NOMO-1 treated with DMSO at 0.1 percent for 48 hours (cell line): ENCODE data around the gene KCNQ1.

Experiments used
- DNase-seq: peaks from one replicate; lab custom pipeline; 2025; ENCODE audit not compliant: unreplicated experiment; lab: John Stamatoyannopoulos, UW

The KCNQ1 gene

GRCh38 chr11:2643746-2644145, 198.9 kb downstream of the KCNQ1 start:
- no peak for DNase-seq

DNA sequence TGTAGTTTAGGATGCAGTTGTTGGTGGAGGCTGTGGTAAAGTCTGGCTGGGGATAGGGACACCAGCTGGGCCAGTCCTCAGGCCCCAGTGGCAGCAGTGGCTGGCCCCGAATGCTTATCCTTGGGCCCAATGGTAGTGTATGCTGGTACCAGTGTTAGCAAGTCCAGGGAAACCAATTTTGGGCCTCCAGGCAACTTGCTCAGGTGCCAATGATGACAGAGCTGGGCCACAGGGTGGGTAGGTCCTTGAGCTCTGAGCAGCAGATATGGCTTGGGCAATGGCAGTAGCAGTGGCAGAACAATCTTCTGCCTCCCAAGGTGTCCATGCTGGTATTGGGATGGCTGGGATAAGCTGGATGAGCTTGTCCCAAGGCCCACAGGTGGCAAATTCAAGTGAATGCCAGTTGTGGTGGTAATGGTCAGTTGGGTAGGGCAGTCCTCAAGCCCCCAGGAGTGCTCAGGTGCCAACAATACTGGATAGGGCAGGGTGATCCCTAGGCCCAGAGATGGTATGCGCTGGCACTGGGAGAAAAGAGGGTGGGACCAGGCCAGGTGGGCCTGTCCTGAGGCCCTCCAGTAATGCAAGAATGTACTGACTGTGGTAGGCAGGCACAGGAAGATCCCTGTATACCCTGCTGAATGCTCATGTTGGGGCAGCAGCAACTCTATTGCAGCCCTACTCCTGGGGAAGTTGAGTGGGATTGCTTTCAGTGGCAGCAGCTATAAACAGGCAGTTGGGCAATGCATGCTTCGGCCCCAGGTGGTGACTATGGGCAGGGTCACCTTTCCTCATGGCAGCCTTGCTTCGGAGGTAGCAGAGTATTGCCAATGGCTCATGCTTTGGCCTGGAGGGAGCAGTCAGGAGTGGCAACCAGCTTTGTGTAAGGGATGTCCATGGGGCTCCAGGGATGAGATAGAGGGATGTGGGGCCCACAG, 200.3 kb downstream of the KCNQ1 start:
- DNase-seq, result no peak

DNA sequence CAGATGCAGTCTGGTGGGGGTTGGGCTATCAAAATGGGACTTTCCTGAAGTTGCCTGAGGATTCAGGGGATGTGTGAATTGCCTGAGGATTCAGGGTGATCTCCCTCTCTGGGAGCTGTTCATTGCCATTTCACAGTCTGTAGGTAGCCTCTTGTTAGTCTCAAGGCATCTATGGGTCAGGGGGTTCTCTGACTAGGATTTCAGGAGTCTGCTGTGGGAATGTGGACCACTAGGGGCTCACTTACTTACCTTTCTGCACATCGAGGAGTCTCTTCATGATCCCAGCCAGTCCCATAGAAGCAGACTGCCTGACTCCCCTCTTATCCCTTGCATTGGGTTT, 200.9 kb downstream of the KCNQ1 start:
- no peak for DNase-seq

- DNase-seq, result no peak
Measured at GRCh38 chr11:2647167-2647566, 202.4 kb downstream of the KCNQ1 start.

- DNase-seq, result no peak
Measured at GRCh38 chr11:2647953-2648352, 203.1 kb downstream of the KCNQ1 start.

- DNase-seq, result no peak
Measured at GRCh38 chr11:2649400-2649799, 204.6 kb downstream of the KCNQ1 start.

- no peak for DNase-seq
Measured at GRCh38 chr11:2649848-2650247, 205.0 kb downstream of the KCNQ1 start.

DNA sequence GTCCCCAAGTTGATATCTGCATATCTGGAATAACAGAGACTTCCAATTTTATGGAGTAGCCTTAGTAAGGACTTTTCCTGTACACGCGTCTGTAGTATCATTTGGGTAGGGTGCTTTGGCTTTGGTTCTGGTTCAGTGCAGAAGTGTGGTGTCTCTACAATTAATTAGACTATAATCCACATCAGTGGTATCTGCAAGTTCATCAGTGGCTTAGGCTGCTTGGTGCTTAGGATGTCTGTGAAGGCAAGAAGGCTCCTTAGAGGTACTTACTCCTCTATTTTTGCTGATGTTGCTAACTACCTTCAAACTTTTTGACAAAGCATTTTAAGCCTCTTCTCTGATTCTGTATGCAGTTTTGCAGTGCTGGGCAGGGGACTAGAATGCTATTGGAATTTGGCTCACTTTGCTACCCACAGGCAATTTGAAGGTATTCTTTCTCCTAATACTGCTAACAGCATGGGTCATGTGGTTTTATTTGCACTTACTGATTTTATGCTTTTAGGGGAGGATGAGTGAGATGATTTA, 205.6 kb downstream of the KCNQ1 start:
- no peak for DNase-seq

- no peak for DNase-seq
Measured at GRCh38 chr11:2651054-2651617, 206.3 kb downstream of the KCNQ1 start.

DNA sequence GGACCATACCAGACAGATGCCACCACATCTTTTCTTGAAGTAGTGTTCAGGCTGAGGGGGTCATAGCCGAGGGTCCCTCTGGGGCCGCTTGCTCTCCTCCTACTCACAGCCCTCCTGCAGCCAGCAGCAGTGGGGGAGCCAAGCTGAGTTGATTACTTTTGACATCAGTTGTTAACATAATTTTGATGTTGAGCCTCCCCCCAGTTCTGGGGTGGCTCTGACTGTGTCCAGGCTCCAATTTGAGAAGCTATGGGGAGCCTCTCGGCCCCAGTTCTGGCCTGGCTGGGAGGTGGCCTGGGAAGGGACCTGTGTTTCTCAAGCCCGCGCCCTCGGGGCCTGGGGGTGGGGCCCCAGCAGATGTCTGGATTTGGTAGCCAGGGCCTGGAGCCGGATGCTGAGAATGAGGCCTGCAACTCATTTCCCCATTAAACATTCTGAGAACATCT, 207.0 kb downstream of the KCNQ1 start:
- no peak for DNase-seq

GRCh38 chr11:2652333-2653197, 207.8 kb downstream of the KCNQ1 start:
- no peak for DNase-seq

- DNase-seq, result no peak
Measured at GRCh38 chr11:2653198-2653551, 208.4 kb downstream of the KCNQ1 start.

DNA sequence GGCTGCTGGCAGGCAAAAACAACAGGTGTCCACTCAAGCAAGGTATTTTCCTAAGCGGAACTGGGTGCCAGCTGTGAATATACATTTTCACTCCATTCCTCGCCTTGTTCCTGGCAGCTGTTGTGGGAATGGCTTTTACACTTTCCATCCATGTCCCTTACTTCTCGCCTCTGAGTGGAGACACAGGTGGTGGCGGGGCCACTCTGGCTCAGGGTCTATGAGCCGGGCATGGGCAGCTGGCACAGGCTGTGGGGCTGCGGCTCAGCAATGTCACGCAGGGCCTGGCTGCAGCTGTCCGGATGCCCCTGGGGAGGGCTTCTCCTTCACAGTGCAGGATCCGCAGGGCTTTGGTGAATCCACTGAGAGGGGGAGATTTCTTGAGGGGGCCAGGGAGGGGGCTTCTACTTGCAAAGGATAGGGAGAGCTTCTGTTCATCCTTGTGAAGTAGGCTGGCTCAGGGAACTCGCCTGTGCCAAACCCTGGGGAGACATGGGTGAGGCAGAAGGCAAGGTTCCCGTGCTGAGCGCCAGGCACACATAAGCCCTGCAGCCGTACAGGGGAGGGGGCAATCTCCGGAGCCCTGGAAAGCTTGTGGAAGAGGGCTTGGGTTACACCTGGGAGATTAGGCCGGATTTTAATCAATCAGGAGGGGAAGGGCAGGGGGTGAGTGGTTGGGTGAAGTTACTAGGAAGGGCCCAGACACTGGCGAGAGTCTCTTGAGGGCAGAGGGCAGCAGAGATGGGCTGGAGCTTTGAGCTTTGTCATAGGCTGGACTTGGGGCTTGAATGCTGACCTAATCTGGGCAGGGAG, 209.3 kb downstream of the KCNQ1 start:
- no peak for DNase-seq

DNA sequence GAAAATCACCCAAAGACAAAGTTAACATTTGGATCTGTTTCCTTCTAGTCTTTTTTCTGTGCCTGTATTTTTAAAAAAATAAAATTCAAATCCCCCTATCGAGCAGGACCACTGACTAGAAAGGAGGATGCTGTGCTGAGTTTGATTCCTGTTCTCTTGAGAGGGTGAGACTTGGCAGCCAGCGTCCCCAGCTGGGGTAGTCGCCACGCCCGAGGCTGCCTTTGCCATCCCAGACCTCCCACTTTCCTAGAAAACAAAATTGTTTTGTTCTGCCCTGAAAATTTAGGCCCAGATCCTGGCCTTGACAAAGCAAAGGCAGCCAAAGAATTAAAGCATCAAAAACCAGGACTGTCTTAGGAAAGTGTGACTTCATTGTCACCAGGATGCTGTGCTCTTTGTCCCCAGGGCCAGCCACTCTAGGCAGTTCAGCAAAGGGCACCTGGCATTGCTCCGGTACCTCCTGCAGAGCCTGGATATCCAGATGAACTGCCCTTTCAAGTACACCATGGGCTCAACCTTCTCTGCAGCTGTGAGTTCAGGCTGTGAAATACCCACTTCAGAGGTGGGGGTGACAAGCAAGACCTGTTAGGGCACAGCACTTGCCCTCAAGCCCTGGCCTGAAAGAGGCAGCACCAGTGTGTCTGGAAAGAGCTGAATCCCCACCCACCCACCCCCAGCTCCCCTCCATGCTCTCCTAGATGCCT, 210.4 kb downstream of the KCNQ1 start:
- no peak for DNase-seq

- no peak for DNase-seq
Measured at GRCh38 chr11:2655834-2656622, 211.2 kb downstream of the KCNQ1 start.

- no peak for DNase-seq
Measured at GRCh38 chr11:2656859-2657258, 212.1 kb downstream of the KCNQ1 start.

- no peak for DNase-seq
Measured at GRCh38 chr11:2657697-2658284, 213.0 kb downstream of the KCNQ1 start.

- no peak for DNase-seq
Measured at GRCh38 chr11:2660357-2660939, 215.6 kb downstream of the KCNQ1 start.
